HG02623 (cell line): ENCODE data around the gene USP7.

Experiments used
- ATAC-seq: cut with Tn5 transposase; IDR thresholded peaks from one replicate; pipeline ENCODE4 v1.9.1; 2021; ENCODE audit warnings: moderate library complexity; ENCODE audit not compliant: unreplicated experiment

The USP7 gene

DNA sequence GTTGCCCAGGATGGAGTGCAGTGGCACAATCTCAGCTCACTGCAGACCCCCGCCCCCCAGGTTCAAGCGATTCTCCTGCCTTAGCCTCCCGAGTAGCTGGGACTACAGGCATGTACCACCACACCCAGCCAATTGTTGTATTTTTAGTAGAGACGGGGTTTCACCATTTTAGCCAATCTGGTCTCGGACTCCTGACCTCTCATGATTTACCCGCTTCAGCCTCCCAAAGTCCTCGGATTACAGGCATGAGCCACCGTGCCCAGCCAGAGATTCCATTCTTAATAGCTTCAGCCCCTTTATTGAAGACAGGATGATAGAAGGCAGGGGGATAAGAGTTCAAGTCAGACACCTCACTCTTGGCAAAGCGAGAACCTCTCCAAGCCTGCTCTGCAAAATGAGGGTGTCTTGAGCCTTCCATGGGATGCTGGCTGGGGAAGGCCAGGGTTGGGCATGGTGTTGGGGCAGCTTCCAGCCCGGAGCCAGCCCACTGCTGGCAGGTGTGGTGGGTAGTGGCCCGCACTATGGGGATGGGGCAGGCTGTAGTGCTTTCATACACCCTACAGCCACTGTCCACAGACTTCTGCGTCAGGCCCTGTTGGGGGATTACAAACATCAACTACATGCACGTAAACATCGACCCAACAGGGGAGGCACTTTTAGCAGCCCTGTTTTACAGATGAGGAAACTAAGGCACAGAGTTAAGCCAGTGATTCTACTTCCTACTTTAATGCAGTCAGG is 98.4 kb downstream of the USP7 start:
- ATAC-seq, result no peak

DNA sequence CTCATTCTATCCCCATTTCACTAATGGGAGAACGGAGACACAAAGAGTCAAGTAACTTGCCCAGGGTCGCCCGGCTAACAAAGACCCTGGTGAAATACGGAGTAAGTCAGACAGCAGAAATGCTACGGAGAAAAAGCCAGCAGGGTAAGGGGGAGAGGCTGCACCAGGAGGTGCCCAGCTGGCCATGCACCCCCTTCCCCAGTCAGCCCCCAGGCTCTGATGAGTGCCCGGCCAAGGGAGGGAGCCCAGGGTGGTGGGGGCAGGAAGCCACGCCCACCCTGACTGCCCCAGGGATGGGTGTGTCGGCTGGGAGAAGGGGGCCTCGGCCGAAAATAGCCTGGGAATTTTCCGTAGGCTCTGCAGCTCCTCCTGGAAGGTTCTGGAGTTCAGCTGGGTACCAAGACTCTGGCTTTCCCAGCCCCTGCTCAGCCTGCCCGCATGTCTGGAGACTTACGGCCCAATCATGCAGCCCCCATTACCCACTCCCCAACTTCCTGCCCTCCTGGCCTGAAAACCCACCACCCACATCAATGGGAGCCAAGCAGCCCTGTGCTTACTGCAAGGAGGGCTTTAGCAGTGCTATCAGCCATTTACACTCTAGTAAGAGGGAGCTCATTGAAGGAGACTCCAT is 99.1 kb downstream of the USP7 start:
- ATAC-seq, result no peak

DNA sequence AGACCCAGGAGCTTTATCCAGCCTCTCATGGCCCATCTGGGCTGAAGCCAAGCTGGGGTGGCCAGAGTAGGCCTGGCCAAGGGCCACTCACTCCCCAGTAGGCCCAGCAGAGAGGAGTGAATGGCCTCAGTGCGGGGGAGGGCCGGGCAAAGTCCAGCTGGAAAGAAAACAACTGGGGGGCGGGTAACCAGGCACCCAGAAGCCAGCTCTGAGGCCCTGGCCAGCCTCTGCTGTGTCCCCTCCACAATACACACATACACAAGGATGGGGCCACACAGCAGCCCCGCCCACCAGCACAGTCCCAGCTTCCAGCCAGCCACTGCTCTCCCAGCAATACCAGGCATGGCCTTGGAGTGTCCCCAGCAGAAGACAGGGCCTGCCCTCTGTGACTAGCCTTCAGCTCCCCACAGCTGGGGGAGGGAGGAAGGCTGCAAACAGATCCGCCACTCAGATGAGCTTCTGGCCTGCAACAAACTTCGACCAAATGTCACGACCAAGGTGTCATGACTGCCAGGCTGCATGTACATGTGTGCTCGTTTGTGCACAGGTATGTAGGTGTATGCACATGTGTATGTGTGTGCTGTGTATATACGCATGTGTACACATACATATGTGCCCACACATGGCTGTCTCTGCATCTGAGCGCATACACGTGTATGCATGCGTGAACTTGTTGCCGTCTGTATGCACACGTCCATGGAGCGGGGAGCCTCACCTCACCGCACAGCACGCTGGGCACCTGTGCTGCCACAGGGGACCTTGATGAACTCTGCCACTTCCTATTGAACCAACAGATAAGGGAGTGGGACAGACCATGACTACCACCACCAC is 99.9 kb downstream of the USP7 start:
- no peak for ATAC-seq

DNA sequence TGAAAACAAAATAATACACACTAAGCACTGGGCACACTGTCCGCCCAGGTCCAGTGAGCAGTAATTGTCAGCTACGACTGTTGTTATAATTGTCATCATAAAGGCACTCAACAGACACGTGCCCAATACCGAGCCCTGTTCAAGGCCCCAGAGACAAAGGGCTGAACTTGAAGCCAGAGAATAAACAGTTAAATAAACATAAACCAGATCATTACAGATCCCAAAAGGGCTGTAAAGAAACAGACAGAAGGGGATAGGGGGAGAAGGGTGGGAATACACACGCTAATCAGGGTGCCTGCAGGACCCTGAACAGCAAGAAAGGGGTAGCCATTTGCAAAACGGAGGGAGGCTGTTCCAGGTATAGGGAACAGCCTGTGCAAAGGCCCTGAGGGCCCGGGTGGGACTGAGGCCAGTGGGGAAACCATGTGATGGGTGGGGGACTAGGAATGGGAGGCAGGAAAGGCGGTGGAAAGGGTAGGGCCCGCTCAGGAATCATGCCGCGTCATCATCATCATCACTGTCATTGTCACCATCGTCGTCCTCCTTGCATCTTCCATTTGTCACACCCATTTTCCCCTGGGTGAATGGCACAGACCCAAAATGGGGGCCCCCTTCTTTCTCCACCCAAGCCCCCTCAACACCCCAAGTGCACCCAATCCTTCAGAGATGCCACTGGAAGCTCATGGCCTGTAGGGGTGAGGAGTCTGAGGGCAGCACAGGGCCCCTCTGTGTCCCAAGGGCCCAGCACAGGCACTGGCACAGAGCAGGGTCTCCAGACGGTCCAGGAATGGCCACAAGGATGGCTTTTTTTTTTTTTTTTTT is 101.2 kb downstream of the USP7 start:
- no peak for ATAC-seq

DNA sequence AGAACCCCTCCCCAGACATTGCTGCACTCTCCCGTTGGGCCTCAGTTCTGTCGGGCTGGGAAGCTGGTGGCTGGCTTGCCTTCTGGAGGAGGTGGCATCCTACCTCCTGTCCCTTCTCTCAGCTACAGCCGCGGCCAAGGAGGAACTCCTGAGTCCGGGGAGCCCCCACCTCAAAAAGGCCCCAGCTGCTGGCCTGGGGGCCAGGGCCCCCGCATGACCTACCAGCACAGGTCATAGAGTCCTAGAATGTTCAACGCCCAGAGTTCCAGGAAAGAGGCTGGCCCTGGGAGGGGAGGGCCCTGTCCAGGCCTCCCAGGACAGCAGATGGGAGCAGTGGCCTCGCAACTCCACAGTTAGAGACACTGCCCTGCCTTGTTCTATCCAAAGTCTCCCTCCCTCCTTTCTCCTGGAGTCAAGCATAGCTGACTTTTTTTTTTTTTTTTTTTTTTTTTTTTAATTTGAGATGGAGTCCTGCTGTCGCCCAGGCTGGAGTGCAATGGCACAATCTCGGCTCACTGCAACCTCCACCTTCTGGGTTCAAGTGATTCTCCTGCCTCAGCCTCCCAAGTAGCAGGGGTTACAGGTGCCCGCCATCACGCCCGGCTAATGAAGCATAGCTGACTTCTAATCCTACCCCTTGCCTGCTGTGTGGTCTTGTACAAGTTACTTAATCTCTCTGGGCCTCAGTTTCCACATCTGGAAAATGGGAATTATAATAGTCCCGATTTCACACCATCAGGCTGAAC is 102.0 kb downstream of the USP7 start:
- ATAC-seq, result no peak

DNA sequence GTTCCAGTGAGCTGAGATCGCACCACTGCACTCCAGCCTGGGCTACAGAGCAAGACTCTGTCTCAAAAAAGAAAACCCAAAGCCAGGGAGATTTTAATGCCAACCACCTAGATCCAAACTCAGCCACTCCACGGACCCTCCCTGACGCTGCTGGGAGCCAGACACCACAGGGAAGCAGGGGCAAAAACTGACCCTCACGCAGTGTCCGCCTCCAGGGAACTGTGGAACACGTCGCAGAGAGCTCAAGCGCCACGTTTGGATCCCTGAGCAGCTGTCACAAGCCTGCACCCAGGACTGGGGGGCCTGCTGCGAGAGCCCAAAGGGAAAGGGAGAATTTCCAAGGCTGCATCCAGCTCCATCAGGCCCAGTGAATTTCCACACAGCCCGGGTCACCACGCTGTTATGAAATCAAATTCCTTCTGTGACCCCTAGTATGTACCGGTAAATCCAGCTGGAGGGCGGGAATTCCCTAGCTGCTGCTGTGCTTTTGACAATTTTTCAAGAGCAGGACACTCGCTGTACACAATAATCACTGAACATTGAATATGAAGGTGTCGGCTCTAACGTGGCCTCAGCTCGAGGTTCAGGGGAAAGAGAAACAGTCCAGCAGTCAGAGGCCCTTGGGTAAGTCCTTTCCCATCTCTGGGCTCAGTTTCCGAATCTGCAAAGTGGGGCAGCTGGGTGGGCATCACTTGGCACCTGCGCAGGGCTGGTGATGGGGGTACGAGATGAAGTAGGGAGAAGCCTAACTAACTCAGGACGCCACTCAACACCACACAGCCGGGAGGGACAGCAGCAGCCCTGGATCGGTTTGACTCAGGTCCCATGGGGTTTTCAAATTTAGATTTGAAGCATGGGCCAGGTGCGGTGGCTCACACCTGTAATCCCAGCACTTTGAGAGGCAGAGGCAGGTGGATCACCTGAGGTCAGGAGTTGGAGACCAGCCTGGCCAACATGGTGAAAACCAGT is 103.5 kb downstream of the USP7 start:
- no peak for ATAC-seq

DNA sequence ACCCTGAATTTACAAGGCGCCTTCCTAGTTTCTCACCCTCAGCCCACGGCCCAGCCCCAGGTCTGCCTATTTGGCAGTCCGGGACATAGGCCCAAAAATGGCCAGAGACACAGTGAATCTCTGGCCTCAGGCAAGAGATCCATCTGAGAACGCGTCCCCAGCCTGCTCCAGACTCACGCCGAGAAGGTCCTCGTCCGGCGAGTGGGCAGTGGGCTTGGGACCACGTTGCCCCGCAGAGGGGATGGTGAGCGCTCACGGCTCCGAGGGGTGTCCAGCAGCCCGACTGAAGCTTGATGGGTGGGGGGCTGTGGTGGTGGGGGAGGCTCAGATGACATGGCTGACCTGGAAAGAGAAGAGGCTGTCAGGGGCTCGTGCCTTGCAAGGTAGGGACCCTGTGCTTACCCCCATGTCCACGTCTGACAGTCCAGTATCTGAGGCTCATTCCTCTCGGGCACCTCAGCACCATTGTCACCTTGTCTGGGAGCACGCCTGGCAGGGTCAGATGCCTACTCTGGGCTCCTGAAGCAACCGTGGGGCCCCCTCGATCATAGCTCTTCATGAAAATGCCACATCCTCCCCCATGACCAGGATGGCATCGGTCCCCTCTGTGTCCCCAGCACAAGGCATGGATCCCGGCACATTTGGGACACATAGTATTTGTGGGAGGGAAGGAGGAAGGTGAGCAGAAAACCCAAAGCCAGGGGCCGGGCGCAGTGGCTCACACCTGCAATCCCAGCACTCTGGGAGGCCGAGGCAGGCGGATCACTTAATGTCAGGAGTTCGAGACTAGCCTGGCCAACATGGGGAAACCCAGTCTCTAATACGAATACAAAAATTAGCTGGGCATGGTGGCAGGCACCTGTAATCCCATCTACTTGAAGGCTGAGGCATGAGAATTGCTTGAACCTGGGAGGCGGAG is 104.5 kb downstream of the USP7 start:
- ATAC-seq, result no peak

DNA sequence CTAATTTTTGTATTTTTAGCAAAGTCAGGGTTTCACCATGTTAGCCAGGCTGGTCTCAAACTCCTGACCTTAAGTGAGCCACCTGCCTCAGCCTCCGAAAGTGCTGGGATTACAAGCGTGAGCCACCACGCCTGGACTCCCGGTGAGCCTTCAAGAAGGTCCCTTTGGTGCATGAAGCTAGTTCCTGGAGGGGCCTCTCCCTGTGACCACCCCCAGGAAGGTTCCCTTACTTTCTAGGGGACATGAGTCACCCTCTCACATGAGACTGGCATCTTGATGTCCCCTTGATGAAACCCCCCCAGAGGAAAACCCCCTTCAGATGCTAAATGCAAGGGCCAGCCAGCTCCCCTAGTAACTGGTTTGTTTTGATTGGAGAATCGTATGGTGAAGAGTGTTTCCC is 107.7 kb downstream of the USP7 start:
- ATAC-seq, result no peak

DNA sequence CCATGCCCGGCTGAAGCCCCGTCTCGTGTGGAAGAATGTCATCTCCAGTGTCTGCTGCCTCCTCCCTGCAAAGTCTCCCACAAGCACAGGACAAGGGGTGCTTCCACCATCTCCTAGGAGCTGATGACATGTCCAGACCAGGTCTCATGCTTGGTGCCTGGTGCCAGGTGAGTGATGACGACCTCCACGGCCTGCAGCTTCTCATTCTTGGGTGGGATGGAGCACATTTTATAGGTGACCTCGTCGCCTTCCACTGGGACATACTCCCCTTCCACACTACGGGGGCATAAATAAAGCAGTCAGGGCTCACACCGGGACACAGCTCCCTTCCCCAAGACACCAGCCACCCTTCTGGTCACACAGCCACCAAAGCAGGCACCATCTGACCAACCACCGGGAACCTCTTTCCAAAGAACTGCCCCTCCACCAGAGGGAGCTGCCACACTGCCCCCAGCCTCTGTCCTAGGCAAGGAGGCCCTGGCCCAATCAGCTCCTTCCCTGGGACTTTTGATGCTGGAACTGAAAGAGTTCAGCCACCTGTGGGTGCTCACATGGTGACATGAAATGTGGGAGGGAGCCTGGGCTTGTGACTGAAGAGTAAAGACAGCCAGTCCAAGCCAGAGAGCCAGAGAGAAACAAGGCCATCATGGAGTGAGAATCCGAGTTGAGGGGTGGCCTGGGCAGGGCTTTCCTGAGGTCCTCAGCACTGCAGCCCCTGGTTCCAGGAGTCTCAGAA is 108.5 kb downstream of the USP7 start:
- no peak for ATAC-seq

DNA sequence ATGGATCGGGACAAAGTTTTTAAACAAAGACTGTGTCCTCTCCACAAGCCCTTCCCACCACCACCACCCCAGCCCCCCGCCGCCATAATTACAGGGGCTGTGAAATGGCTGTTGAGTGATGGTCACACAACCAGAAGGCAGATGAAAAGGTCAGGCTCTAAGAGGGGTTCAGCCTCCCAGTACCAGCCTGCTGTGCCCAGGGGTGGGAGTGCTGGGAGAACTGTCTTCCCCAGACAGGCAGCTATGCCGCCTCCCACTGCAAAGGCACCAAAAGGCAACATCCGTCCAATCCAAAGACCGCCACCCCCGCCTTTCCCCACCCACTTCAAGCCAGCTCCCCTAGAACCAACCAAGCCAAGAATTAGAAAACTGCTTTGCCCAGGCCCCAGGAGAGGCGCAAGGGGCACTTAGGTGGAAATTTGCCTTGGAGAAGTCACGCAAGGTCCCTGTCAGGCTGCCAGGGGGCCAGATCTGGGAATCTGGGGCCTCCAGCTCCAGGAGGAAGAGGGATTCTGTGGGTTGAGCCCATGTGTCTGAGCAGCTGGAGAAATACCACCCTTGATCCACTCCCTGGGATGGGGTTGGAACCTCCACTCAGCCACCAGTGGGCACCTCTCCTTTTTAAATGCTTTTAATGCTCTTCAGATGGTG is 109.3 kb downstream of the USP7 start:
- no peak for ATAC-seq

DNA sequence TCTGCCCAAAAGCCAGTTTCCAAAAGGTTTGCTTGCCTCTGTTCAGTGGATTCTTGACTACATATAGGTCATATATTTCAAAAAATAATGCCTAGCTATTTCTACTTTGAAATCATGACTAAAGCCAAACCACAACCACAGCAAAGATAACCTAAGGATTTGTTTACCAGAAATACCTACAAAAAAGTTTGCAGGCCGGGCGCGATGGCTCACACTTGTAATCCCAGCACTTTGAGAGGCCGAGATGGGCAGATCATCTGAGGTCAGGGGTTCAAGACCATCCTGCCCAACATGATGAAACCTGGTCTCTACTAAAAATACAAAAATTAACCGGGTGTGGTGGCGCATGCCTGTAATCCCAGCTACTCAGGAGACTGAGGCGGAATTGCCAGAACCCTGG is 110.1 kb downstream of the USP7 start:
- no peak for ATAC-seq

DNA sequence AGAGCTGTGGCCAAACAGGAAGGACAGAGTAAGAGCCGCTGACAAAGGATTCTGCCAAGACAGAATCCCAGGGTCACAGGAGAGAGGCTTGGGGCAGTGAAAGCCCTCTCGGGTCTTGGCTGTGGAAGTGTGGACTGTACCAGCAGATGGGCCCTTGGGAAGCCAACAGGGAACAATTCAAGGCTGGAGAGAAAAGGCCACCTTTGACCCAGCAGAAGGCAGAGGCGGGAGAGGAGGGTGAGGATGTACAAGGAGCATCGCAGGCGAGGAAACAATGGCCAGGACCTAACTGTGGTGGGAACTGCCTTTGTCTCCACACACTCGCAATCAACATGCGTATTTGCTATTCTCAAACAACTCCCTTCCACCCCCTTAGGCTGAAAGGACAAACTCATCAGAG is 110.6 kb downstream of the USP7 start:
- ATAC-seq, result no peak

DNA sequence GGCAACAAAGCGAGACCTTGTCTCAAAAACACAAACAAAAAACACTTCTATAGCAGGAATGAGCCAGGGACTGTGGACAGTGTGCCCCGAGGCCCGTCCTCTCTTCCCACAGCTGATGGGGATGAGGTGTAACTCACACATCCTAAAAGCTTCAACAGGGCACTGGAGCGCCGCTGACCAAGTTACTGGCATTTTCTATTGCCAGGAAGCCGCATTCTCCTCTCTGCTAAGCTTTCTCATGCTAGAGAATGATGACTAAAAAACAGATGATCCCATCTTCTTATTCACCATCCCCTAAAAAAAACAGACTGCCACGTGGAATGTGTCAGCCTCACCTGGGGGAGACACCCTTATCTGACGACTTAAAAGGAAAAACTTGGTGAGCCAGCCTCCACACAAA is 111.2 kb downstream of the USP7 start:
- ATAC-seq, result no peak

DNA sequence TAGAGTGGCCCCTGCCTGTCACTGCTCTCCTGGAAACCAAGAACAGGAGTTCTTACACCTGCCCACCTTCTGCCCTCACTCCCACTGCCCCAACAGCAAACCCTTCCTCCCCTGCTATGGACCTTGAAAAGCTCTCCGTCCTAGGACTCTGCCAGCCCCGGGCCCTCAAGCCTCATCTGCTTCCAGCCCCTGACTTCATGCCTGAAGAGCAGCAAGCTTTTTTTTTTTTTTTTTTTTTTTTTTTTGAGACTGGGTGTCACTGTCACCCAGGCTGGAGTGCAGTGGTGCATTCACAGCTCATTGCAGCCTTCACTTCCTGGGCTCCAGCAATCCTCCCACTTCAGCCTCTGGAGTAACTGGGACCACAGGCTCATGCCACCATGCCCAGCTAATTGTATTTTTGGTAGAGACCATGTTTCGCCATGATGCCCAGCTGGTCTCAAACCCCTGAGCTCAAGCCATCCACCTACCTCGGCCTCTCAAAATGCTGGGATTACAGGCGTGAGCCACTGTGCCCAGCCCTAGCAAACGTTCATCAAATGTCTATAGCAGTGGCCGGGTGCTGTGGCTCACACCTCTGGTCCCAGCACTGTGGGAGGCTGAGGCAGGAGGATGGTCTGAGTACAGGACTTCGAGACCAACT is 111.8 kb downstream of the USP7 start:
- no peak for ATAC-seq

DNA sequence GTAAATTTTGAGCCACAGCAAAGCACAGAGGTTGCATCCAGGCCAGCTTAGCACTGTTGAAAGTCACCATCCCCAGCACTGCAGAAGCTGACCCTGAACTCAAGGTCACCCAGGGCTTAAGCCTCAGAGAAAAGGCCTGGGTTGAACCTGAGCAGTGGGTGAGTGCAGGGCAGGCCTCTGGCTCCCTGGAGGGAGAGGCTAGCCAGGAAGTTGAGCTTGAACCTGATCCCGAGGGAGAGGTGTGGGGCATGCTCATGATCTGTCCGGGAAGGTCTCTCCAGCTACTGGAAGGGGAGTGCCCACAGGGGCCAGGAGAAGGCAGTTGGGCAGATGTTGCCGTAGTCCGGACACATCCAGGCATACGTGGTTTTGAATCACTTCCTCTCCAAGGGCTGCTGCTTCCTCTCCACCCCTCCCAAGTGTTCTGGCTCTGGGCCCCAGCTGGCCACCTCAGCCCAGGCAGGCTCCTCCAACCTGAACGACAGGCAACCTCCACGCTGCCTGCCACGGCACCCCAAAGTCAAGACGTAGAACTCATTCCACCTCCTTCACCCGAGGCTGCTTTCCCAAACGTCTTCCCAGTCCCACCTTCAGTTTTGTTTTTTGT is 113.3 kb downstream of the USP7 start:
- no peak for ATAC-seq

DNA sequence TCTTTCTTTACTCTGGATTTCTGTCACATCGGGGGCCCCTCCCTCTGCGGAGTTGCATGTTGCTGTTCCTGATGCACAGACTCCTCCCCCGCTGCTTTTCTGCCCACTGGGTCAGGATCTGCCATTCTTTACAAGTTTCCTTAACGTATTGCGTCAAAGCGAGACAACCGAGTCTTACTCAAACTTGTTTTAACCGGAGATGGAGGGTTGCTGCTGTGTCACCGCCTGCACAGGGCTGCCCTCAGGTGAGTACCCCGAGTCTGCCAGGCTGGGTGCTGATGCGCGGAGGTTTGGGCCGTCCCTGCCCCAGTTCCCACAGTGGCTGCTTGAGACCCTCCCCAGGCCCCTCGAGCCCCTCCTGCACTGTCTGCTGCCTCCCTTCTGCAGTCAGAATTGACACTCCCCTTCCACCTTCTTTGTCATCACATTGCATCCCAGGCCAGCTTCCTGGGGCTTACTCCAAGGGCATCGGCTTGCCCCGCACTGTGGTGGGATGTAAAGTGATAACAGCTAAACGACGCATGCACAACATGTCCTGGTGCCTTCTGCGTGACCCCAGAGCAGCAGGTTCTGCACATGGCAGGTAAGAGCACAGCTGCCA is 114.2 kb downstream of the USP7 start:
- ATAC-seq, result no peak
